Neural progenitor cell (in vitro differentiated cells): ENCODE data around the gene COL6A5. TPM values are rescaled to one million over a fixed set of nuclear protein-coding genes. Genes with fewer than 3 reads are reported as not detected.

ENCODE experiments used
- DNase-seq: peaks from one replicate; pipeline ENCODE4 v3.0.0-alpha.2; 2016; ENCODE audit warnings: low spot score
- H2AFZ ChIP-seq: fragments of 200-600 bp; sonication (generic); replicated peaks from 2 replicates; pipeline ENCODE4 v1.6.1; 2016; ENCODE audit warnings: antibody characterized with exemption
- H3F3A ChIP-seq: fragments of 200-600 bp; sonication (generic); 2 replicates; pipeline ENCODE4 v1.6.1; 2016; ENCODE audit warnings: antibody characterized with exemption, low read depth
- H3K27ac ChIP-seq: fragments of 200-600 bp; sonication (generic); 2 replicates; pipeline ENCODE4 v1.5.1; 2016; ENCODE audit warnings: mild to moderate bottlenecking
- H3K27me3 ChIP-seq: fragments of 200-600 bp; sonication (generic); 2 replicates; pipeline ENCODE4 v1.6.1; 2016; ENCODE audit warnings: mild to moderate bottlenecking, moderate library complexity
- H3K36me3 ChIP-seq: fragments of 200-600 bp; sonication (generic); 2 replicates; pipeline ENCODE4 v1.5.1; 2016
- H3K4me1 ChIP-seq: fragments of 200-600 bp; sonication (generic); 2 replicates; pipeline ENCODE4 v1.6.1; 2016; ENCODE audit warnings: mixed run types
- H3K4me2 ChIP-seq: fragments of 200-600 bp; sonication (generic); 2 replicates; pipeline ENCODE4 v1.6.1; 2016
- H3K4me3 ChIP-seq: fragments of 200-600 bp; sonication (generic); 2 replicates; pipeline ENCODE4 v1.5.1; 2016
- H3K79me2 ChIP-seq: fragments of 200-600 bp; sonication (generic); 2 replicates; pipeline ENCODE4 v1.6.1; 2016; ENCODE audit warnings: low read depth
- H3K9ac ChIP-seq: fragments of 200-600 bp; sonication (generic); 2 replicates; pipeline ENCODE4 v1.6.1; 2016
- H3K9me3 ChIP-seq: fragments of 200-600 bp; sonication (generic); 2 replicates; pipeline ENCODE4 v1.5.1; 2016; ENCODE audit warnings: low read depth
- H4K20me1 ChIP-seq: fragments of 200-600 bp; sonication (generic); 2 replicates; pipeline ENCODE4 v1.6.1; 2016; ENCODE audit warnings: low read depth
- H3K27ac Mint-ChIP-seq: 3 replicates; pipeline ENCODE4 v1.8.0; 2021; ENCODE audit warnings: mixed read lengths
- H3K27me3 Mint-ChIP-seq: 2 replicates; pipeline ENCODE4 v1.8.0; 2022; ENCODE audit warnings: low read depth, mild to moderate bottlenecking, inconsistent platforms, moderate library complexity, mixed read lengths; ENCODE audit not compliant: insufficient read depth
- H3K36me3 Mint-ChIP-seq: 3 replicates; pipeline ENCODE4 v1.8.0; 2021; ENCODE audit warnings: mixed read lengths
- H3K4me1 Mint-ChIP-seq: 3 replicates; pipeline ENCODE4 v1.8.0; 2021; ENCODE audit warnings: mixed read lengths
- H3K4me3 Mint-ChIP-seq: 3 replicates; pipeline ENCODE4 v1.8.0; 2021; ENCODE audit warnings: mild to moderate bottlenecking, moderate library complexity, mixed read lengths
- H3K9me3 Mint-ChIP-seq: 3 replicates; pipeline ENCODE4 v1.8.0; 2020; ENCODE audit warnings: mixed read lengths
- CTCF ChIP-seq: fragments of 200-600 bp; sonication (generic); IDR thresholded peaks from 2 replicates; pipeline ENCODE4 v1.5.1; 2017; ENCODE audit warnings: antibody characterized with exemption, mild to moderate bottlenecking
- EZH2 ChIP-seq: fragments of 200-600 bp; sonication (generic); IDR thresholded peaks from 2 replicates; pipeline ENCODE4 v1.6.1; 2017; ENCODE audit warnings: antibody characterized with exemption, mild to moderate bottlenecking, moderate library complexity
- EZH2phosphoT487 ChIP-seq: fragments of 200-600 bp; sonication (generic); IDR thresholded peaks from 2 replicates; pipeline ENCODE4 v1.6.1; 2017; ENCODE audit warnings: antibody characterized with exemption
- total RNA-seq: library from RNA; depleted of rRNA; stranded (reverse); fragments of >200 nt; gene quantifications from 2 replicates; pipeline ENCODE4 v1.2.3, GENCODE V29; 2015; ENCODE audit warnings: low replicate concordance

COL6A5 gene
- total RNA-seq, 1 donor from 2014 or later, result not detected

DNA sequence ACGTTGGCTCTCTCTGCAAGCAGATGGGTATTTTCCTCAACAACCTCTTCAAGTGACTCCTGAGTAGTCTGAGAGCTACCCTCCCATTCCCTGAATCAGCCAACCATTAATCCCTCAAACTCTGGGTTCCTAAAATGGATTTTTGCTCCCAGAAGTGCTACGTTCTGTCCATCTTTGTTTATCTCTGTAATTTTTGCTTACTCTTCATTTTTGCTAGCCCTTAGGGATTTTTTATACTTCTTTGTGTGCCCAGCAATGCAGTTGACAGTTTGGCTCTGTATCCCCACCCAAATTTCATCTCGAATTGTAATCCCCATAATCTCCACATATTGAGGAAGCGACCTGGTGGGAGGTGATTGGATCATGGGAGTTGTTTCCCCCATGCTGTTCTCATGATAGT, 35.4 kb upstream of the COL6A5 start:
- Mint-ChIP-seq H3K4me3 (no peak overlapping the region), H3K4me1 (no peaks in the 10 kb centered on the region), H3K27me3 (peaks cover 5% of the 10 kb centered on the region), H3K36me3 (no peaks in the 10 kb centered on the region), H3K9me3 (no peaks in the 10 kb centered on the region), H3K27ac (no peak overlapping the region)
- no peak for TF ChIP-seq EZH2
- no peak for TF ChIP-seq EZH2phosphoT487
- TF ChIP-seq CTCF, result no peak
- H3K9me3 ChIP-seq, result no peaks in the 10 kb centered on the region
- no peaks in the 10 kb centered on the region for H3K27me3 ChIP-seq
- H3K4me2 ChIP-seq, result no peak overlapping the region
- no peak overlapping the region for H3K9ac ChIP-seq
- H2AFZ ChIP-seq, result no peak overlapping the region
- no peaks in the 10 kb centered on the region for H3K4me1 ChIP-seq
- no peaks in the 10 kb centered on the region for H3K36me3 ChIP-seq
- H3F3A ChIP-seq, result no peaks in the 10 kb centered on the region
- no peak for DNase-seq
- H3K79me2 ChIP-seq, result no peaks in the 10 kb centered on the region
- no peak overlapping the region for H3K4me3 ChIP-seq
- H4K20me1 ChIP-seq, result no peaks in the 10 kb centered on the region
- no peak overlapping the region for H3K27ac ChIP-seq

- no peak overlapping the region for H3K4me3 Mint-ChIP-seq
These were observed 33.1 kb upstream of the COL6A5 start for GRCh38 chr3:130312374-130312773.

DNA sequence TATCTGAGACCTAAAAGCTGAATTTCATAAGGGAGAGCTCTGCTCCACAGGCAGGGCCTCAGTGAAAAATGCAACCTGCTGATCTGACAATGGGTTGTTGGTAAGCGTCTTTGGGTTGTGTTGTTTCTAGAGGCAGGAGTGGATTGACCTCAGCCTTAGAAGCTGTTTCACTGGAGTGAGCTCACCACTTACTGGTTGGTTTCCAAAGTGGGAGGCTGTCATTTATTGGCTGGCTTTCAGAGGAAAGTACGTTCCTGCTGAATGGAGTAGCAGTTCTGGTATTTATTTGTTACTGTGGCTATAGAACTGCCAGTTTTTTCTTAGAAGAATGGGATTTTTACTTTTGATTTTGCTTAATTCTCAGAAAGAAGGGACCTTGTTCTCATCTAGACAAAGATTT, 29.3 kb upstream of the COL6A5 start:
- H3F3A ChIP-seq, result no peaks in the 10 kb centered on the region
- no peaks in the 10 kb centered on the region for H4K20me1 ChIP-seq
- no peaks in the 10 kb centered on the region for H3K79me2 ChIP-seq
- H2AFZ ChIP-seq, result peak overlapping the region; percentile 12
- H3K9ac ChIP-seq, result no peak overlapping the region
- Mint-ChIP-seq H3K9me3 (no peaks in the 10 kb centered on the region), H3K27me3 (peaks cover 3% of the 10 kb centered on the region), H3K4me3 (no peak overlapping the region), H3K36me3 (no peaks in the 10 kb centered on the region), H3K4me1 (no peaks in the 10 kb centered on the region), H3K27ac (no peak overlapping the region)
- no peak overlapping the region for H3K4me3 ChIP-seq
- H3K27ac ChIP-seq, result no peak overlapping the region
- H3K4me2 ChIP-seq, result no peak overlapping the region
- H3K9me3 ChIP-seq, result no peaks in the 10 kb centered on the region
- TF ChIP-seq EZH2phosphoT487 (no peak), EZH2 (no peak), CTCF (no peak)
- DNase-seq, result no peak
- no peaks in the 10 kb centered on the region for H3K4me1 ChIP-seq
- H3K27me3 ChIP-seq, result no peaks in the 10 kb centered on the region
- H3K36me3 ChIP-seq, result no peaks in the 10 kb centered on the region

More at GRCh38 chr3:130312374-130312773, 33.1 kb upstream of the COL6A5 start:
- Histone ChIP-seq H3K4me2 (no peak overlapping the region), H3K36me3 (no peaks in the 10 kb centered on the region), H4K20me1 (no peaks in the 10 kb centered on the region), H3F3A (no peaks in the 10 kb centered on the region), H3K79me2 (no peaks in the 10 kb centered on the region), H3K27ac (no peak overlapping the region), H3K9ac (no peak overlapping the region), H3K4me3 (no peak overlapping the region), H3K4me1 (no peaks in the 10 kb centered on the region), H3K9me3 (no peaks in the 10 kb centered on the region), H2AFZ (no peak overlapping the region), H3K27me3 (no peaks in the 10 kb centered on the region)
- no peak for DNase-seq
- Mint-ChIP-seq H3K27me3 (peaks cover 3% of the 10 kb centered on the region), H3K4me1 (no peaks in the 10 kb centered on the region), H3K27ac (no peak overlapping the region), H3K36me3 (no peaks in the 10 kb centered on the region), H3K9me3 (no peaks in the 10 kb centered on the region)
- TF ChIP-seq EZH2 (no peak), CTCF (no peak), EZH2phosphoT487 (no peak)
